Dermis microvascular lymphatic vessel endothelial cell (primary cell): Measurements from ENCODE around the gene LRFN2. TPM values are rescaled to one million over a fixed set of nuclear protein-coding genes. Genes with fewer than 3 reads are reported as not detected.
A peak's percentile ranks its signal among the peaks of the same experiment; 100 is the strongest.

Source experiments
- DNase-seq, 2 donors: peaks; one replicate each; pipeline versions ENCODE4 v3.0.0 to v3.0.0-alpha.2; 2010; ENCODE audit warnings: low read depth in 2 of 2
- total RNA-seq: library from RNA; depleted of rRNA; stranded (reverse); fragments of >200 nt; gene quantifications from 2 replicates; pipeline ENCODE4 v1.2.1, GENCODE V29; 2014

The LRFN2 gene
- total RNA-seq, 1 donor from 2014 or later = not detected

GRCh38 chr6:40586369-40587201, 579 bp downstream of the LRFN2 start:
- no peak for DNase-seq

- DNase-seq = no peak
These were observed 1.4 kb downstream of the LRFN2 start for GRCh38 chr6:40585651-40586269.

GRCh38 chr6:40585223-40585622, 1.9 kb downstream of the LRFN2 start:
- no peak for DNase-seq

GRCh38 chr6:40584741-40585140, 2.4 kb downstream of the LRFN2 start:
- no peak for DNase-seq

GRCh38 chr6:40583709-40584108, 3.5 kb downstream of the LRFN2 start:
- no peak for DNase-seq

GRCh38 chr6:40582892-40583291, 4.3 kb downstream of the LRFN2 start:
- no peak for DNase-seq

- no peak for DNase-seq
These were observed 8.1 kb downstream of the LRFN2 start for GRCh38 chr6:40579101-40579500.

- no peak for DNase-seq
These were observed 9.5 kb downstream of the LRFN2 start for GRCh38 chr6:40577672-40578071.

GRCh38 chr6:40573221-40573620, 13.9 kb downstream of the LRFN2 start:
- DNase-seq = no peak

GRCh38 chr6:40569162-40569910, 17.8 kb downstream of the LRFN2 start:
- no peak for DNase-seq

- no peak for DNase-seq
These were observed 19.0 kb downstream of the LRFN2 start for GRCh38 chr6:40568062-40568708.

- DNase-seq = no peak
These were observed 24.1 kb downstream of the LRFN2 start for GRCh38 chr6:40563111-40563510.

GRCh38 chr6:40559056-40559455, 28.1 kb downstream of the LRFN2 start:
- DNase-seq = no peak

- DNase-seq = no peak
These were observed 29.1 kb downstream of the LRFN2 start for GRCh38 chr6:40558102-40558501.

GRCh38 chr6:40556881-40557280, 30.3 kb downstream of the LRFN2 start:
- DNase-seq = no peak

- DNase-seq = no peak
These were observed 31.1 kb downstream of the LRFN2 start for GRCh38 chr6:40556023-40556422.

- DNase-seq = no peak
These were observed 32.1 kb downstream of the LRFN2 start for GRCh38 chr6:40555092-40555491.

GRCh38 chr6:40552941-40553340, 34.2 kb downstream of the LRFN2 start:
- no peak for DNase-seq

GRCh38 chr6:40551966-40552505, 35.1 kb downstream of the LRFN2 start:
- no peak for DNase-seq

- peak; percentile 30 to 64 for DNase-seq
These were observed 36.7 kb downstream of the LRFN2 start for GRCh38 chr6:40550202-40551101.

GRCh38 chr6:40545954-40546353, 41.2 kb downstream of the LRFN2 start:
- no peak for DNase-seq
